Central memory CD4-positive, alpha-beta T cell (primary cell): ENCODE results near the gene OR52B6.
"Not testable (repeated sequence)": the region's sequence is repeated elsewhere in the genome, so short reads cannot be mapped to it uniquely, and the experiment has no call there.

Source experiments
- DNase-seq: peaks from one replicate; pipeline ENCODE4 v3.0.0; 2022
- total RNA-seq, 3 experiments: gene quantifications; one replicate each; lab custom pipeline; 2026; lab: John Stamatoyannopoulos, UW

Gene OR52B6, protein sequence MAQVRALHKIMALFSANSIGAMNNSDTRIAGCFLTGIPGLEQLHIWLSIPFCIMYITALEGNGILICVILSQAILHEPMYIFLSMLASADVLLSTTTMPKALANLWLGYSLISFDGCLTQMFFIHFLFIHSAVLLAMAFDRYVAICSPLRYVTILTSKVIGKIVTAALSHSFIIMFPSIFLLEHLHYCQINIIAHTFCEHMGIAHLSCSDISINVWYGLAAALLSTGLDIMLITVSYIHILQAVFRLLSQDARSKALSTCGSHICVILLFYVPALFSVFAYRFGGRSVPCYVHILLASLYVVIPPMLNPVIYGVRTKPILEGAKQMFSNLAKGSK
- 0 reads per million in 3 experiments for total RNA-seq

- no peak for DNase-seq
Measured at GRCh38 chr11:5580577-5580976, at the start of gene OR52B6. Gene OR52B6, plus strand, starts transcription at chr11:5580877. Its CDS starts 0 bp downstream, at chr11:5580877.

DNA sequence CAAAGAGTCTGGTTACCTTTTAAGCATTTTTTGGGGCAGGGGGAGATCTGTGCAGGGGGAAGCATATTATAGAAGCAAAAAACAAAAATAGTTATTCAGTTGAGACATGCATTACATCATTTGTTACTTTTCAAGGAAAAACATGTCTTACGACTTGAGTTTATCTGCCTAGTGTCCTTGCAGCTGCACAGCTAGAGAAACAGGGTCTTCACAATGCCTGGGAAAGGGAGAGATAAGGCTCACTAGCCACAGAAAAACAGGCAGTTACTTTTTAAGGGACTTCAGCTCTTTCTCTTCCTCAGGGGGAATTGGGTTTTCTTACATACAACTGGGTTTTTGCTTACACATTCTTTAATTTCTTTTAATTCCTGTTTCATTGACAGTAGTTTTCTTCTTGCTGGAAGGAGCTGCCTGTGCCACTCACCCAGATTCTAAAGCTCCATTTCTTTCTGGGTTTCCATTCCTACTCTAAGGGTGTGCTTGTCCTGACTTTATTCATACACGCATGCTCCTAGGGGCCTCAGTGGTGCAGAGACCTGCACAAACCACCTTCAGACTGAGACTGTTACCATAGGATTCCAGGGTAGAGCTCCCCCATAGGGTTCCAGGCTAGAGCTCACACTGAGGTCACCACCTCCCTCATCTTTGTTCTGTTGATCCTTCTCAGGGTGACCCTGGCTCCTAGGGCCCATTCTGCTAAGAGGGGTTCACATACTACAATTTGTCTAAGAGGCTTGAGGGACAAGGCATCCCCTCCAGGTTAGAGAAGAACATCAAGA, 49.4 kb upstream of the OR52B6 start:
- no peak for DNase-seq

- DNase-seq = no peak
Measured at GRCh38 chr11:5534046-5534445, 46.6 kb upstream of the OR52B6 start.

- DNase-seq = no peak
Measured at GRCh38 chr11:5536482-5536881, 44.2 kb upstream of the OR52B6 start.

- DNase-seq = no peak
Measured at GRCh38 chr11:5541427-5541826, 39.2 kb upstream of the OR52B6 start.

- no peak for DNase-seq
Measured at GRCh38 chr11:5546457-5546856, 34.2 kb upstream of the OR52B6 start.

GRCh38 chr11:5547982-5548381, 32.7 kb upstream of the OR52B6 start:
- DNase-seq = no peak

DNA sequence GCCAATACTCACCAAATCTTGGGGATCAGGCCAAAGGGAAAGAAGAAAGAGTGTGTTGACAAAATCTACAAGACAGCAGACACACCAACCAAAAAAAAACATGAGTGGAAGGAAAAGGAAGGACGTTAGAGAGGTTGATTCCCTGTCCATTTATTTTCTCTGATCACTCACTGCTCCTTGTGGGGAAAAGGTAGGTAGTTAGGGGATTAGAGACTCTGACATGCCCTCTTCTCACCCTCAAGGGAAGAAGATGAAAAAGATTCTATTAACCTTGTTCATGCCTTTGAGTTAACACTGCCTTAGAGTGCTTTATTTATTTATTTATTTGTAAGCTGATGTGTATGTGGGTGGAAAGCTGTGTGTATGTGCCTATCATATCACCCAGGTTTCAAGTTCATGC, 32.2 kb upstream of the OR52B6 start, which contains the start of gene OR52H1:
Gene OR52H1 (minus strand): TSS at position 101 of the 400 bp plus-strand sequence. CDS start 3,035 bp downstream, outside the sequence.
- DNase-seq = no peak

DNA sequence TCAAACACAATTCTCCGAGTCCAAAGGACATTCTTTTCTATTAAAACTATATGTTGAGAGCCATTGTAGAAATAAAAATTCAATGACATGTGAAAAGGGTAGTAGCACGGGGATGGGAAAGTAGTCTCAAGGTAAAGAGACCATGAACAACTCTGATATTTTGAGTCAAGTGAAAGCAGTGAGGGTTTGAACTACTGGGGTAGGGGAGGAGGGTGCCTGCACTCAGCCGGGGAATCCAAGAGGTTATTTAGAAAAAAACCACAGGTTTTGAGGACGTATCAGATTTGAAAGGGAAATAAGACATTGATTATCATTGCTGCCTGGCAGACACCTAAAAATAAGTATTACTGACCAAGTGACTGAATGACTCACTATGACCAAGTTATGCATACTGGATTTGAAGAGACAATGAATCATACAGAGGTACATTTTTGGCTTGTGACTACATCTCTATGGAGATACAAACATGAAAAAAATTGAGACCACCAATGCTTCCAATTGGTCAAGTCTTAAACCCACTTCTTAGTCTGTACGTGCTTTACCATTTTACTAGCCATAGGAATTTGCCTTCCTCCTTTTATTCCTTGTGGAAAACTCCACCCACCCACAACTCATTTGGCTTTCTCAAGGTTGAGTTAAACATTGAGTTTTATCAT, 30.1 kb upstream of the OR52B6 start:
- DNase-seq = no peak

- no peak for DNase-seq
Measured at GRCh38 chr11:5553343-5553742, 27.3 kb upstream of the OR52B6 start.

GRCh38 chr11:5556596-5557188, 24.0 kb upstream of the OR52B6 start:
- DNase-seq = no peak

GRCh38 chr11:5557751-5558150, 22.9 kb upstream of the OR52B6 start:
- DNase-seq = no peak

- no peak for DNase-seq
Measured at GRCh38 chr11:5564259-5565019, 16.2 kb upstream of the OR52B6 start.

DNA sequence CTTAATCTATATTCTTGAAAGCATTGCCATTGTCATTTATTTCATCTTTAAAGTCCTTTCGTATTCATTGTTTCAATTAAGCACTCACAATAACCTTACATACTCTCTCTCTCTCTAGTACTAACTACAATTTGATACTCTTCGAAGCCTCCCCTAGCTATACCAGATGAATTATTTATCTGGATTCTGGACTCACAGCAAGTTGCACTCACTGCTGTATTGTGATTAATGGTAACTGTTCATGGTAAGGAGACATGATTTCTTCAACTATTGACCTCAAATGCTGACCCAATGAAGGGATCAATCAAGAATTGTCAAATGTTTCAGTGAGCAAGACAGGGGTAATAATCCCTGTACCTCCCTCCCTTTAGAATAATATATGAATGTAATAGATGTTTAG, 6.0 kb upstream of the OR52B6 start:
- DNase-seq = no peak

DNA sequence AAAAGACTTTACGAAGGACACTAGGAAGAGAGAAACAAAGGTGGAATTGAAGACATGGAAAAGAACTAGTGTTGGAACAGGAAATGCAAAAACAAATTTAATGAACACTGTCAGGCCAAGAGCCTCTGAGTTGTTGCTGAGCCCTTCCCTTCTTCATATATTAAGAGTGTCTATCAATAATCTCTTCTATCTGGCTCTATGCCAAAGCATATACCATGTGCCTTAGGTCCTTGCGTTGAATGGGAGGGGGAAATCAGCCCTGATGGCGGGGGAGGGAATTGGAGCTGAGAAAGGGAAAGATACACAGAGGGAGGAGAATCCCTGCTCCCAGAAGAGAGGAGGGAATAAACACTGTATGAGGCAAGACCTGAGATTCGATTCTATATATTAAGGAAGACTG, 5.5 kb upstream of the OR52B6 start:
- no peak for DNase-seq

GRCh38 chr11:5577101-5577500, 3.6 kb upstream of the OR52B6 start:
- no peak for DNase-seq

DNA sequence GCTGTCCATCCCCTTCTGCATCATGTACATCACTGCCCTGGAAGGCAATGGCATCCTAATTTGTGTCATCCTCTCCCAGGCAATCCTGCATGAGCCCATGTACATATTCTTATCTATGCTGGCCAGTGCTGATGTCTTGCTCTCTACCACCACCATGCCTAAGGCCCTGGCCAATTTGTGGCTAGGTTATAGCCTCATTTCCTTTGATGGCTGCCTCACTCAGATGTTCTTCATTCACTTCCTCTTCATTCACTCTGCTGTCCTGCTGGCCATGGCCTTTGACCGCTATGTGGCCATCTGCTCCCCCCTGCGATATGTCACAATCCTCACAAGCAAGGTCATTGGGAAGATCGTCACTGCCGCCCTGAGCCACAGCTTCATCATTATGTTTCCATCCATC, 337 bp downstream of the OR52B6 start:
- DNase-seq = no peak

- not testable (repeated sequence) for DNase-seq
Measured at GRCh38 chr11:5584458-5584857, 3.8 kb downstream of the OR52B6 start.

- not testable (repeated sequence) for DNase-seq
Measured at GRCh38 chr11:5589906-5590305, 9.2 kb downstream of the OR52B6 start.

DNA sequence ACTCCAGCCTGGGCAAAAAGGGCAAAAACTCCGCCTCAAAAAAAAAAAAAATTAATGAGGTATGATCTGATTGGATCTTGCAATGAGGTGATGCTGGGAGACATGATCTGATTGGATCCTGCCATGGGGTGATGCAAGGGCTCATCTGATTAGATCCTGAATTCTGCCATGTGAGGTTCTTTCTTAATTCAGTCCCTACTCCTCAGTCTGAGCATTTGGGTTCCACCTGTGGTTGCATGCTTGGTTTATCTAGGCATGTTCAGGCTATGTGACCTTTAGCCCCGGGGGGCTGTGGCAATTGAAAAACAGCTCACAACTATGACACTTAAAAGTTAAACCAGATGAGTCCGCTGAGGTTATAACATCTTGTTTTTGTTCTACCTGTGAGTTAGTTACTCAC, 10.9 kb downstream of the OR52B6 start:
- DNase-seq = no peak

GRCh38 chr11:5592615-5593014, 11.9 kb downstream of the OR52B6 start:
- no peak for DNase-seq

DNA sequence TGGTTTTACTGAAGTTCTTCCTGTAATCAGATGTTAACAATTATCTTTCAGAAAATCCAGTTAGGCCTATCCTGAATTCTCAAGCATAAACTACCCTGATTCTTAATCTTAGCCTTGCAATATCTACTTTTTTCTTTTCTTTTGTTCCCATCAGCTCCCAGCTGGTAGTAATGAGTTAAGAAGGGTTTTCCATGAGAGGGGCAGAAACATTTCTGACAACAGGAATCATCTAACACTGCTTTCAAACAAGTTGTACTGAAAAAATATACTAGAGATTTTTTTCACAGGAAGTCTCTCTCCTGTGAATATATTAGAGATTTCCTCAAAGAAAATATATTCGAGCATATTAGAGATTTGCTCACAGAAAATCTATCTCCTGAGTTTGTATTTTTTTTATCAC, 12.5 kb downstream of the OR52B6 start:
- no peak for DNase-seq
